ENCODE data around the gene TESK2.

Gene TESK2

DNA sequence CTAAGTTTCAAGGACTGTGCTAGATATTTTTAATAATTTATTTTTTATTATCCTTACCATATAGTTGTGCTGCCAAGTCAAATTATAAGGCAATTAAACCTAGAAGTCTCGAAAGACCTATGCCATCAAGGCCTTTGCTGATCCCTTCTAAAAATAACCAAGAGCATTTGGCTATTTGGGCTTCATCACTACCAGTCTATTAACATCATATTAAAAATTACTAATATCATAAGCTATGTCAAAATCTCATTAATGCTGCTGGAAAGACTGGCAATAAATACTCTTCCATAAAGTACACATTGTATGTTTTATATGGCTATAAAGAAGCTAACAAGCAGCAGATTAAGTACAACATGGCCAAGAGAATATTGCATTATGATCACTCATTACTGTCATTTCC is 107.8 kb downstream of the TESK2 start:
- no peak for DNase-seq (ENCODE audit: low spot score)
- in situ Hi-C loops (cut with MboI; ENCODE audit: low pct_unique_long_range_greater_than_20kb, low sequenced_read_pairs, unreplicated experiment): no loop called here
- TF ChIP-seq, protein P1, sequence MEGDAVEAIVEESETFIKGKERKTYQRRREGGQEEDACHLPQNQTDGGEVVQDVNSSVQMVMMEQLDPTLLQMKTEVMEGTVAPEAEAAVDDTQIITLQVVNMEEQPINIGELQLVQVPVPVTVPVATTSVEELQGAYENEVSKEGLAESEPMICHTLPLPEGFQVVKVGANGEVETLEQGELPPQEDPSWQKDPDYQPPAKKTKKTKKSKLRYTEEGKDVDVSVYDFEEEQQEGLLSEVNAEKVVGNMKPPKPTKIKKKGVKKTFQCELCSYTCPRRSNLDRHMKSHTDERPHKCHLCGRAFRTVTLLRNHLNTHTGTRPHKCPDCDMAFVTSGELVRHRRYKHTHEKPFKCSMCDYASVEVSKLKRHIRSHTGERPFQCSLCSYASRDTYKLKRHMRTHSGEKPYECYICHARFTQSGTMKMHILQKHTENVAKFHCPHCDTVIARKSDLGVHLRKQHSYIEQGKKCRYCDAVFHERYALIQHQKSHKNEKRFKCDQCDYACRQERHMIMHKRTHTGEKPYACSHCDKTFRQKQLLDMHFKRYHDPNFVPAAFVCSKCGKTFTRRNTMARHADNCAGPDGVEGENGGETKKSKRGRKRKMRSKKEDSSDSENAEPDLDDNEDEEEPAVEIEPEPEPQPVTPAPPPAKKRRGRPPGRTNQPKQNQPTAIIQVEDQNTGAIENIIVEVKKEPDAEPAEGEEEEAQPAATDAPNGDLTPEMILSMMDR (IDR thresholded peaks at IDR 0.05; ENCODE audit: extremely low read depth, insufficient read depth, missing control alignments): no peak

DNA sequence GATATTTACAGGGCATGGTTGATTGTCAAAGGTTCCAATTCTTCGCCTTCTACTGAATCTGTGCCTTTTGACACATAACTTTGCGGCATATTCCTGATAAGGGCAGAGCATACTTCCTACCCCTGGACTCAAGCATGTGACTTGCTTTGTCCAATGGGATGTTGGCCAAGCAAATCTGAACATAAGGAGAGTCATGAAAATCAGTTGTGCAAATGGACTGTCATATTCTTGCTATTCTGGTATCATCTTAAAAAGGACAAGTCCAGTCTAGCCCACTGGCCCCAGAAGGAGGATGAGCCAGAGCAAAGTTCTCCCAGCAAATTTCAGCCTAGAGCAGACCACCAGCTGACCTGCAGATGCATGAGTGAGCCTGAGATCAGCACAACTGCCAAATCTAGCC is 109.7 kb downstream of the TESK2 start:
- in situ Hi-C loops (cut with MboI; ENCODE audit: low pct_unique_long_range_greater_than_20kb, low sequenced_read_pairs, unreplicated experiment): no loop called here
- TF ChIP-seq, protein P1 (IDR thresholded peaks at IDR 0.05; ENCODE audit: extremely low read depth, insufficient read depth, missing control alignments): no peak
- DNase-seq (ENCODE audit: low spot score): no peak

DNA sequence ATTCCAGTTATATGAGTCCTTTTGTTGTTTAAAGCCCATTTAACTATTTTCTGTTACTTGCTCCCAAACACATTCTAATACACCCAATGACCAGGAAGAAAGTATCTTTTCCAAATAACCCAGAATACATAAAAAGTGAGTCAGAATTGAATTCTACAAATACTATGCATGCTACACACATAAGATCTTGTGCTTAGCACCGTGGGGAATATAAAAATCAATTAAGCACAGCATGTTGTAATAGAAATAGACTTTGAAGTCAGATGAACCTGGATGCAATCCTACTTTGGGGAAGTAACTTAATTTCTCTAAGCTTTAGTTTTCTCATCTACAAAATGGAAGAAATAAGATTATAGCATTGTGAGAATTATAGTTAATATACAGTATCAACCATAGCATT is 110.2 kb downstream of the TESK2 start:
- no peak for DNase-seq (ENCODE audit: low spot score)
- TF ChIP-seq, protein P1 (IDR thresholded peaks at IDR 0.05; ENCODE audit: extremely low read depth, insufficient read depth, missing control alignments): no peak
- in situ Hi-C loops (cut with MboI; ENCODE audit: low pct_unique_long_range_greater_than_20kb, low sequenced_read_pairs, unreplicated experiment): no loop called here

DNA sequence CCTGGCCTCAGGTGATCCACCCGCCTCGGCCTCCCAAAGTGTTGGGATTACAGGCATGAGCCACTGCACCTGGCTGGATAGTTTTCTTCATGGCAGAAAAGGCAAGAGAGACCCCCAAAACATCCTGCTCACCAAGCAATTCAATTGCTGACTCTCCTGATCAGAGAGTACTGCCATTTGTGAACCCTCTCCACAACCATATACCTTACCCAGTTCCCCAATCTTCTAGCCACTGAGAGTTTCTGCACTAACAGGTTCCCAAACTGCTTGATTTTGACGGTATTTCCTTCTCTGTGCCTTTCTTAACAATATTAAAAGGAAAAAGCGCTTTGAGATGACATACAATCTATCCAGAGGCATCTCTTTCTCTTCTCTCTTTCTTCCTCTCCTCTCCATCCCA is 110.8 kb downstream of the TESK2 start:
- DNase-seq (ENCODE audit: low spot score): no peak
- in situ Hi-C loops (cut with MboI; ENCODE audit: low pct_unique_long_range_greater_than_20kb, low sequenced_read_pairs, unreplicated experiment): no loop called here
- TF ChIP-seq, protein P1 (IDR thresholded peaks at IDR 0.05; ENCODE audit: extremely low read depth, insufficient read depth, missing control alignments): no peak

DNA sequence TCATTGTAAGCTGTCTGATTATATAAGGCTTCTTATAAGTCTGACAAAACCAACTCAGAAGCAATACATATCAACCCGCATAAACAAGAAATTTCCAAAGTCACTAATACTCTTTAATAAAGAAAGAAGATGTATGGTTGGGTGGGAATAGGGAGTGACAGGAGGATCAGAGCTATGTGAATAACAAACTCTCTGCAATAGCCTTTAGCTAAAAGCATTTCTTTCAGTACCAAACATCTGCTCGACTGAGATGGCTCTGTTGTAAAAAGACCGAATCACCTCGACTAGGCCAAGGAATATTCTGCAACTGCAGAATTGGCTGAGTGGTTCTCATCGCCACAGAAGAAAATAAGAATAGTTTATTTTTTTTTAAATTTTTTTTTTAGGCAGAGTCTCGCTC is 111.4 kb downstream of the TESK2 start:
- in situ Hi-C loops (cut with MboI; ENCODE audit: low pct_unique_long_range_greater_than_20kb, low sequenced_read_pairs, unreplicated experiment): no loop called here
- TF ChIP-seq, protein P1 (IDR thresholded peaks at IDR 0.05; ENCODE audit: extremely low read depth, insufficient read depth, missing control alignments): no peak
- DNase-seq (ENCODE audit: low spot score): no peak

DNA sequence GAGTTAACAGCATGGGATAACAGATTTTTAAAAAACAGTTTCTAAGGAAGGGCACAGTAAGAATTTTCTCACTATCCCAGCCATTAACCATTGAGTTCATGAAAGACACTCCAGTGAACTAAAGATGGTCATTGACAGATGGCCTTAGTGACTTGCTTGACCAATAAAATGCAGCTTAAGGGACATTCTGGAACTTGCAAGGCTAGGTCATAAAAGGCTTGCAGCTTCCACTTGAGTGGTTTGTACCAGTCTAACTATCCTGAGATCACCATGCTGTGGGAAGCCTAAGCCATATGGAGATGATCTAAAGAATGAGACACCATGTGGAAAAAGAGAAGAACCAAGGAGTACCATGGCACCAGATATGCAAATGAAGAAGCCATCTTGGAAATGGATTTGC is 112.8 kb downstream of the TESK2 start:
- in situ Hi-C loops (cut with MboI; ENCODE audit: low pct_unique_long_range_greater_than_20kb, low sequenced_read_pairs, unreplicated experiment): no loop called here
- no peak for DNase-seq (ENCODE audit: low spot score)
- TF ChIP-seq, protein P1 (IDR thresholded peaks at IDR 0.05; ENCODE audit: extremely low read depth, insufficient read depth, missing control alignments): no peak
